KMS-11 (cell line): Measurements from ENCODE around the gene SLAMF8.

ENCODE experiments used
- H2AFZ ChIP-seq: fragments of 200-600 bp; sonication (generic); 2 replicates; pipeline ENCODE4 v1.6.1; 2016; ENCODE audit warnings: antibody characterized with exemption, mixed run types, low read depth
- H3K27ac ChIP-seq: fragments of 200-600 bp; sonication (generic); 2 replicates; pipeline ENCODE4 v1.6.1; 2016; ENCODE audit warnings: mild to moderate bottlenecking, mixed run types
- H3K27me3 ChIP-seq: fragments of 200-600 bp; sonication (generic); 2 replicates; pipeline ENCODE4 v1.6.1; 2017; ENCODE audit warnings: mild to moderate bottlenecking, low read depth, mixed run types, moderate library complexity; ENCODE audit not compliant: insufficient read depth
- H3K36me3 ChIP-seq: fragments of 200-600 bp; sonication (generic); 2 replicates; pipeline ENCODE4 v1.6.1; 2017; ENCODE audit warnings: mild to moderate bottlenecking, mixed run types; ENCODE audit not compliant: insufficient read depth
- H3K4me1 ChIP-seq: fragments of 200-600 bp; sonication (generic); 2 replicates; pipeline ENCODE4 v1.6.1; 2016; ENCODE audit warnings: mild to moderate bottlenecking, low read depth, mixed run types; ENCODE audit not compliant: poor library complexity, severe bottlenecking
- H3K4me2 ChIP-seq: fragments of 200-600 bp; sonication (generic); 2 replicates; pipeline ENCODE4 v1.7.0; 2016; ENCODE audit warnings: mild to moderate bottlenecking, mixed run types
- H3K4me3 ChIP-seq: fragments of 200-600 bp; sonication (generic); IDR thresholded peaks from 2 replicates; pipeline ENCODE4 v1.6.1; 2017; ENCODE audit warnings: low read depth, low read length, mixed read lengths; ENCODE audit not compliant: insufficient read depth
- H3K79me2 ChIP-seq: fragments of 200-600 bp; sonication (generic); 2 replicates; pipeline ENCODE4 v1.6.1; 2016; ENCODE audit warnings: low read depth, mixed run types; ENCODE audit not compliant: insufficient read depth
- H3K9ac ChIP-seq: fragments of 200-600 bp; sonication (generic); 2 replicates; pipeline ENCODE4 v1.6.1; 2016; ENCODE audit warnings: mild to moderate bottlenecking, mixed run types
- H4K20me1 ChIP-seq: fragments of 200-600 bp; sonication (generic); 2 replicates; pipeline ENCODE4 v1.6.1; 2016; ENCODE audit warnings: mild to moderate bottlenecking, mixed run types; ENCODE audit not compliant: insufficient read depth
- CTCF ChIP-seq: fragments of 200-600 bp; sonication (generic); conservative IDR thresholded peaks from 2 replicates; pipeline ENCODE4 v1.6.1; 2017; ENCODE audit warnings: low read depth, mild to moderate bottlenecking, antibody characterized with exemption, low read length, moderate library complexity, mixed read lengths

The SLAMF8 gene

GRCh38 chr1:159862031-159862430 is 35.4 kb downstream of the SLAMF8 start:
- no peak for TF ChIP-seq CTCF
- H2AFZ ChIP-seq: no peak overlapping the region
- no peaks in the 10 kb centered on the region for H3K4me1 ChIP-seq
- no peaks in the 10 kb centered on the region for H3K27me3 ChIP-seq
- H3K4me2 ChIP-seq: no peak overlapping the region
- H3K79me2 ChIP-seq: no peaks in the 10 kb centered on the region
- no peak overlapping the region for H3K27ac ChIP-seq
- H3K4me3 ChIP-seq: no peak overlapping the region
- no peaks in the 10 kb centered on the region for H3K36me3 ChIP-seq
- no peaks in the 10 kb centered on the region for H4K20me1 ChIP-seq
- H3K9ac ChIP-seq: no peak overlapping the region

DNA sequence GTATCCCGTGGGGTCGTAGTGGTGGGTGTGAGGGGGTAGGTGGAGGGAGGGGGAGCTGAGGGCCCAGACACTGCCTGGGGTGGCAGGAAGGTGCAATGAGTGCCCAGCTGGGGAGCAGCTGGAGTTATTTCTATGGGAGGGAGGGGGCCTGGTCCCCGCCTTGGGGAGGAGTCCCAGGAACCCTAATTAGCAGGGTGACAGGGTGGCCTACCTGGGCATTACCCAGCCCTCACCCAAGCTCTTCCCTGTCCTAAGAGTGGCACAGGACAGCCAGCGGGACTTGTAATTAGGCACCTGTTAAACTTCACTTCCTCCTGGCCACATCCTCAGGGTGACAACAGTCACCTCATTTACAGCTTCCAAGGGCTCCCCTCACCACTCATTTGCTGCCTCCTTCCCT is 35.9 kb downstream of the SLAMF8 start, which contains the start of gene VSIG8:
TSS of gene VSIG8 (minus strand) at position 101 of the 400 bp plus-strand sequence. CDS start 136 bp downstream, outside the sequence.
- Histone ChIP-seq H4K20me1 (no peaks in the 10 kb centered on the region), H3K27me3 (no peaks in the 10 kb centered on the region), H3K4me2 (no peak within 1 kb of the TSS), H2AFZ (no peak within 1 kb of the TSS), H3K36me3 (no peaks in the 10 kb centered on the region), H3K9ac (no peak within 1 kb of the TSS), H3K27ac (no peak within 1 kb of the TSS), H3K4me1 (peaks cover under 1% of the 10 kb centered on the region), H3K79me2 (no peaks in the 10 kb centered on the region), H3K4me3 (no peak within 1 kb of the TSS)
- TF ChIP-seq CTCF: no peak

- H4K20me1 ChIP-seq: no peaks in the 10 kb centered on the region
- H3K4me1 ChIP-seq: peaks cover 18% of the 10 kb centered on the region
- no peak overlapping the region for H3K4me2 ChIP-seq
- TF ChIP-seq CTCF: no peak
- no peaks in the 10 kb centered on the region for H3K36me3 ChIP-seq
- no peak overlapping the region for H2AFZ ChIP-seq
- H3K79me2 ChIP-seq: no peaks in the 10 kb centered on the region
- no peak overlapping the region for H3K9ac ChIP-seq
- H3K27me3 ChIP-seq: no peaks in the 10 kb centered on the region
- no peak overlapping the region for H3K4me3 ChIP-seq
- H3K27ac ChIP-seq: no peak overlapping the region
Observed at GRCh38 chr1:159864262-159864661, 37.6 kb downstream of the SLAMF8 start.

DNA sequence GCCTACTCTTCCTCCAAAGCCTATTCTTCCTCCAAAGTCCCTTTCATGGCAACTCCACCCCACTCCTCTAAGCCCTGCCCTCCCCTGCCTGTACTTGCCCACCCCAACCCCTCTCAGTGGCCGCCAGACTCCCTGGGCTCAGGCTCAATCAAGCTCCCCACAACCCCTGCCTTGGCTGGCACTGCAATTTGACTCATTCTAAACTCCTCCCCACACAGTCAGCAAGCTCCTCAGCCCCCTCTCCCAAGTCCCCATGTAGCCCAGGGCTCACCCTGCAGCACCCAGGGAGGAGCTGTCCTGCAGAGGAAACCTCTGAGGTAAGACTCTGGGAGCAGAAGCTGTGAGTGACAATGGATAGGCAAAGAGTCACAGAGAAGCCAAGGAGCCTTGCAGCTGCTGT is 39.4 kb downstream of the SLAMF8 start:
- Histone ChIP-seq H3K27ac (no peak overlapping the region), H3K27me3 (no peaks in the 10 kb centered on the region)

More for the DNA sequence above, 39.4 kb downstream of the SLAMF8 start:
- Histone ChIP-seq H2AFZ (no peak overlapping the region), H4K20me1 (no peaks in the 10 kb centered on the region), H3K4me1 (peaks cover 31% of the 10 kb centered on the region), H3K79me2 (no peaks in the 10 kb centered on the region), H3K36me3 (no peaks in the 10 kb centered on the region), H3K4me3 (no peak overlapping the region), H3K4me2 (no peak overlapping the region), H3K9ac (no peak overlapping the region)
- TF ChIP-seq CTCF: no peak
